GM19043 (cell line): ENCODE data around the gene SKAP2.

Experiments used
- ATAC-seq: cut with Tn5 transposase; IDR thresholded peaks from one replicate; pipeline ENCODE4 v1.9.1; 2021; ENCODE audit warnings: low read depth; ENCODE audit not compliant: unreplicated experiment

Gene SKAP2

GRCh38 chr7:26673271-26673670, 191.1 kb downstream of the SKAP2 start:
- no peak for ATAC-seq

- ATAC-seq = no peak
These were observed 193.5 kb downstream of the SKAP2 start for GRCh38 chr7:26670841-26671240.

GRCh38 chr7:26670290-26670689, 194.1 kb downstream of the SKAP2 start:
- no peak for ATAC-seq

- ATAC-seq = no peak
These were observed 195.6 kb downstream of the SKAP2 start for GRCh38 chr7:26668821-26669220.

GRCh38 chr7:26667514-26668133, 196.8 kb downstream of the SKAP2 start:
- no peak for ATAC-seq

- peak; percentile 69 for ATAC-seq
These were observed 199.5 kb downstream of the SKAP2 start for GRCh38 chr7:26664735-26665416.

GRCh38 chr7:26664274-26664673, 200.1 kb downstream of the SKAP2 start:
- no peak for ATAC-seq

GRCh38 chr7:26663874-26664273, 200.5 kb downstream of the SKAP2 start:
- ATAC-seq = no peak

GRCh38 chr7:26662646-26663045, 201.7 kb downstream of the SKAP2 start:
- ATAC-seq = no peak

GRCh38 chr7:26659121-26659520, 205.3 kb downstream of the SKAP2 start:
- no peak for ATAC-seq

- ATAC-seq = no peak
These were observed 205.9 kb downstream of the SKAP2 start for GRCh38 chr7:26658389-26659084.

GRCh38 chr7:26657686-26658388, 206.6 kb downstream of the SKAP2 start:
- ATAC-seq = no peak

- no peak for ATAC-seq
These were observed 207.2 kb downstream of the SKAP2 start for GRCh38 chr7:26657206-26657641.

GRCh38 chr7:26656735-26657134, 207.7 kb downstream of the SKAP2 start:
- no peak for ATAC-seq

- no peak for ATAC-seq
These were observed 208.6 kb downstream of the SKAP2 start for GRCh38 chr7:26655781-26656180.

GRCh38 chr7:26653430-26654399, 210.7 kb downstream of the SKAP2 start:
- no peak for ATAC-seq

GRCh38 chr7:26652401-26653100, 211.8 kb downstream of the SKAP2 start:
- no peak for ATAC-seq

- ATAC-seq = no peak
These were observed 214.3 kb downstream of the SKAP2 start for GRCh38 chr7:26650103-26650502.

- ATAC-seq = no peak
These were observed 215.0 kb downstream of the SKAP2 start for GRCh38 chr7:26649388-26649787.
